GM12864 (cell line): ENCODE results near the gene OPCML.

ENCODE experiments used
- DNase-seq: peaks from one replicate; pipeline ENCODE4 v3.0.0-alpha.2; 2011; ENCODE audit warnings: low read depth
- H3K4me3 ChIP-seq: 2 replicates; pipeline ENCODE4 v1.5.1; 2011; ENCODE audit warnings: mild to moderate bottlenecking, low read depth, low read length, control low read depth
- TF ChIP-seq, protein P1 (sequence below): IDR thresholded peaks from 2 replicates; pipeline ENCODE4 v1.5.1; 2011; ENCODE audit warnings: low read depth, mild to moderate bottlenecking, moderate library complexity, low read length, control low read depth, inconsistent platforms; ENCODE audit errors: missing control alignments

The OPCML gene

DNA sequence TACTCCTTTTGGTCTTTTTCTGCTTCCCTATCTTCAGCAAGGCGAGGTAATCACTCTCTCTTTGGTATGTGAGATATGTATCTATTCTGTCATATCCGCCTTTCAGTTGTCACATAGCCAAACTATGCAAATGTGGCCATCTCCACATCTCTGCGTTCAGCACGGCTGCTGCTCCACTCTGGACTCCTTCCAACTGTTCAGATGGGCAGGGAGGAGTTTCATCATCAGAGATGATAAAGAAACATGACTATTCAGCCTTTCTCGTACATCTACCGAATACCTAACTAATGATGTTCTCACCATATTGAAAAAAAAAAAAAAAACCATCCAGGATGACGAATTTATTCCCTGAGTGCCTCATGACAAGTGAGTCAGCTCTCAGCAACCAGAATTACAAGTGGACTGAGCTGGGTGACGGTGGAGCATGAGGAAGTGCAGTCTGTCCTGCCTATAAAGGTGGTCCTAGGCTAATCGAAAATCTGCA lies 899.6 kb downstream of the OPCML start:
- DNase-seq: no peak
- H3K4me3 ChIP-seq: no peak overlapping the region

DNA sequence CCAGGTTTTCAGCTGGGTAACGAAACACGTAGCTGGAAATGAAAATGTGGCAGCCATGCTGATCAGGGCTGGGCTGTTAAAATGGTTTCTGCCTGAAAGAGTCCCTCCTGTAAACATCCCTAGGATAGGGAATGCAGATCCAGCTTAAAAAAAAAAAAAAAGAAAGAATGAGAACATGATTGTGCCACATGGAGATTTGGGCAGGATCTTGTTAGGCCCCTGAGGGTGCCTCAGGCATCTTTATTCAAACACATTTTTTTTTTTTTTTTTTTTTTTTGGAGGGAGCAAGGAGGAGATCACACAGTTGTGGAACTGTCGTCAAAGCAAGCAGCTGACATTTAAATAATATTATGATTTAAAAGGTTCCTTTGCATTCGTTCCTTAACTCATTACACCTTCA lies 900.3 kb downstream of the OPCML start:
- DNase-seq: no peak
- TF ChIP-seq, protein P1, sequence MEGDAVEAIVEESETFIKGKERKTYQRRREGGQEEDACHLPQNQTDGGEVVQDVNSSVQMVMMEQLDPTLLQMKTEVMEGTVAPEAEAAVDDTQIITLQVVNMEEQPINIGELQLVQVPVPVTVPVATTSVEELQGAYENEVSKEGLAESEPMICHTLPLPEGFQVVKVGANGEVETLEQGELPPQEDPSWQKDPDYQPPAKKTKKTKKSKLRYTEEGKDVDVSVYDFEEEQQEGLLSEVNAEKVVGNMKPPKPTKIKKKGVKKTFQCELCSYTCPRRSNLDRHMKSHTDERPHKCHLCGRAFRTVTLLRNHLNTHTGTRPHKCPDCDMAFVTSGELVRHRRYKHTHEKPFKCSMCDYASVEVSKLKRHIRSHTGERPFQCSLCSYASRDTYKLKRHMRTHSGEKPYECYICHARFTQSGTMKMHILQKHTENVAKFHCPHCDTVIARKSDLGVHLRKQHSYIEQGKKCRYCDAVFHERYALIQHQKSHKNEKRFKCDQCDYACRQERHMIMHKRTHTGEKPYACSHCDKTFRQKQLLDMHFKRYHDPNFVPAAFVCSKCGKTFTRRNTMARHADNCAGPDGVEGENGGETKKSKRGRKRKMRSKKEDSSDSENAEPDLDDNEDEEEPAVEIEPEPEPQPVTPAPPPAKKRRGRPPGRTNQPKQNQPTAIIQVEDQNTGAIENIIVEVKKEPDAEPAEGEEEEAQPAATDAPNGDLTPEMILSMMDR: no peak
- no peak overlapping the region for H3K4me3 ChIP-seq

More for the DNA sequence above, 899.6 kb downstream of the OPCML start:
- TF ChIP-seq, protein P1: no peak

DNA sequence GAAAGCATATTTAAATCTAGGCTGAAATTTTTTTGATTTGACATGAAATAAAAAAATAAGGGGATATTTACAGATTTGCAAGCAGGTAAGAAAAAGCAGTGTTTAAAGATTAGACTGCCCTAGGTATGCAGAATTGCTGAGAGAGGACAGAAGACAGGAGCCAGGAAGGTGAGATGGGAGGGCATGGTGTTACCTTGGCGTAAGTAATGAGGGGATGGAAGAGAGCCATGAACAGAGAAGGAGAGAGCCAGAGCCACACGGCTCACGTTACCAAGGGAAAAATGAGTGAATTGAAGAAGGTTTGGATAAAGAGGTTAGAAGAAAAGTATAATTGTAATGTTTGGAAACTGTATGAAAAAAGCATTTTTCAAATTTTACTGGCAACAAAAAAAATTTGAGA lies 904.3 kb downstream of the OPCML start:
- no peak for DNase-seq
- H3K4me3 ChIP-seq: no peak overlapping the region
- TF ChIP-seq, protein P1: no peak

DNA sequence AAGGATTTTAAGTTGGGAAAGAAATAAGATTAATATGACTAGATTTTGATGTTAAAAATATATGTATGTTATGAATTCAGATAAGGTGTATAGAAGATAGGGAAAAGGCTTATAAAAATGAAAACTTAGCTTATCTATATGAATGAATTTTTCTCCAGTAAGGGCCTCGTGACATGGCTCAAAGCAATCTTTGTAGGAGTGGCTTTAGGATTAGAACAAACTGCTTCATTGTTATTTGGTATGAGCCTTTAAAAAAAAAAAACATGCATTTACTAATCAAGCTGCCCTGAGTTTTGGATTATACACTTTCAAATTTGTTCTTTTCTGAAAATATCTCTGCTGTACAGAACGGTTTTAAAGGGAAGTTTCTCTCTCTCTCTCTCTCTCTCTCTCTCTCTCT lies 905.9 kb downstream of the OPCML start:
- DNase-seq: no peak
- TF ChIP-seq, protein P1: no peak
- H3K4me3 ChIP-seq: no peak overlapping the region

DNA sequence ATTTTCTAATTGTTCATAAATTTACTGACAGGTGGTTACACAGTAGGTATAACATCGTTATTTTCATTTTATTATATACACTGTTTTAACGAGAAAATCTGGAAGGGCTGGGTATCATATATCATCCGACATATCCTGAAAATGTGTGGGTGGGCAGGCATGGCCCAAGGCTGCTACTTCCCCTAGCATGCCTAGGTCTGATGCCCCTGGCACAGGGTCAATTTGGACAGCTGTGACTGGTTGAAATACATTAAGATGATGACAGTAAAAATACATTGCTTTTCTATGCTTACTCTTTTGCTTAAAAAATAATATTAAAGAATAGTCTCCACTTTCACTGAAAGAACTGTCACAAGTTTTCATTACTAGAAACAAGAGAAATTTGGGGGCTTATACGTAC lies 908.8 kb downstream of the OPCML start:
- DNase-seq: no peak
- TF ChIP-seq, protein P1: no peak

DNA sequence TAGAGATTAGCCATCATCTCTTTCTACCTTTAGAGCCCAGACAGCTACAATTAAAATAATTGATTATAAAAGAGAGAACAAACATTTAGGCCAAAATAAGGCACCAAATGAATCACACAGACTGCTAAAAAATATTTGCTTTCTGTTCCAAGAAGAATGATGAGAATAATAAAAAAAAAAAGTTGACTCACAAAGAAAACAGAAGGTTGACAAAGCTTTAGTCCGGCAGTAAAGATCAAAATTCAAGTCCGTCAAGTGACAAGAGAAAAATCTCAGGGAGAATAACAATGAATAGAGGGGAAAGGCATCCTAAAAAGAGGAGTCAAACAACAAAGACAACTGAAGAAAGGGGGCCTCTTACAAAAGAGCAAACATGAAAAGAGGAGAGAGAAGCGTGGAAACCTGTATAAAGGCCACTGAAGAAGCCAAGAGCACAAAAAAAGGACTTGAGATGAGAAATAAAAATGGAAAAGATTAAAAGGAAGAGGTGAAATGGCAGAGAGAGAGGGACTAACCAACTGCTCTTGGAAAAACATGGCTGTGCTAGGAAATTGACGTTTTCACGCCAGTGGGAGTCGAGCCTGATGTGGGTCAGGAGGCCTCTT lies 910.2 kb downstream of the OPCML start:
- no peak for DNase-seq
- TF ChIP-seq, protein P1: no peak
- no peak overlapping the region for H3K4me3 ChIP-seq

More for the DNA sequence above, 908.8 kb downstream of the OPCML start:
- H3K4me3 ChIP-seq: no peak overlapping the region

DNA sequence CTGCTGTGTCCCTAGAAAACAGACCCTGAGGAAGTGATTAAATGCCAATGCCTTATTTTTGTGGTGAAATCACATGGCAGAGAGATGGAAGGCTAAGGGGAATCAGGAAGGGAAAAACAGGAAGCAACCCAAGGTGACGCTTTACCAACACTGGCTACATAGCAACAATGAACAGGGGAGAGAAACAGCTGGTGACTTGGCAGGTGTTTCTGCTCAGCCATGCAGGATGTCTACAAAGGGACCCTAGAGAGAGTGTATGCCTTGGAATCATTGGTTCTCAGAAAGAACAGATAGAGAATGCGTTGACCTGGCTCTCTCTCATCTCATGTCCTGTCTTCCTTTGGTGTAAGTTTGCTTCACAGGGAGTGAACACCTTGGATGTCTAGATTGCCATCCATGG lies 911.9 kb downstream of the OPCML start:
- TF ChIP-seq, protein P1: no peak

More for the DNA sequence above, 911.9 kb downstream of the OPCML start:
- no peak overlapping the region for H3K4me3 ChIP-seq
- no peak for DNase-seq
